ENCODE data around the gene RAB11A. TPM values are rescaled to one million over a fixed set of nuclear protein-coding genes. Genes with fewer than 3 reads are reported as not detected.

The RAB11A gene
- total RNA-seq: 100 to 1,000 TPM; 168 to 169 TPM

DNA sequence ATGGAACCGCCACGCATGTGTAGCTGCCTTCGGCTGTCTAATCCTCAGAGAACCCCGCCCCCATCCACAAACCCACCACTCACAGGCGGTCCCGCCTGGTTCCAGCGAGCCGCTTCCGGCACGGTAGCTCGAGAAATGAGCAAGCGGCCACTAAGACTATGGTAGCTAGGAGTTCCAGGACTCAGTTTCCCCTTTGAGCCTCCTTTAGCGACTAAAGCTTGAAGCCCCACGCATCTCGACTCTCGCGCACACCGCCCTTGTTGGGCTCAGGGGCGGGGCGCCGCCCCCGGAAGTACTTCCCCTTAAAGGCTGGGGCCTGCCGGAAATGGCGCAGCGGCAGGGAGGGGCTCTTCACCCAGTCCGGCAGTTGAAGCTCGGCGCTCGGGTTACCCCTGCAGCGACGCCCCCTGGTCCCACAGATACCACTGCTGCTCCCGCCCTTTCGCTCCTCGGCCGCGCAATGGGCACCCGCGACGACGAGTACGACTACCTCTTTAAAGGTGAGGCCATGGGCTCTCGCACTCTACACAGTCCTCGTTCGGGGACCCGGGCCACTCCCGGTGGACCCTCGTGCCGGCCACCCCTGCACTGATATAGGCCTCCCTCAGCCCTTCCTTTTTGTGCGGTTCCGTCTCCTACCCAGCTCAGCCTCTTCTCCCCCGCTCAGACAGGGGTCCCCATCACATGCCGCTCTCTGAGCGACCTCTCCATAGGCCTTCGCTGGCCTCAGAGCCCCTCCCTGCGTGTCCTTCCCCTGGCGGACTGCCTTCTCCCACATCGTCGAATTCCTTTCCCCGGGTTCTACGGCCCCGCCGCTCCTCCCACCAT is at the start of gene RAB11A:
Gene RAB11A (plus strand): TSS at position 366 of the 828 bp plus-strand sequence. CDS start 95 bp downstream, at position 461.
- ChIA-PET CTCF (interaction anchor here (0.7 to 3.7 kb wide), 11 partner anchors 10 to 484 kb away, joined by 3 to 16 read pairs (median 4); partner anchors contain the start of gene INTS14), POLR2A (interaction anchor here (1.0 to 1.5 kb wide), 3 partner anchors 36 to 565 kb away, joined by 4 to 5 read pairs (median 5); partner anchors contain the start of gene RNU5B-1)
- peaks cover 21% of the 10 kb centered on the region for H3K36me3 Mint-ChIP-seq (ENCODE audit: low read depth)
- peak; percentile 95 for DNase-seq
- H3K4me1 Mint-ChIP-seq: peaks cover 33% of the 10 kb centered on the region
- H3K27me3 Mint-ChIP-seq: peaks cover 4% of the 10 kb centered on the region
- H3K27ac Mint-ChIP-seq: peak within 1 kb of the TSS; percentile 94
- H3K4me3 Mint-ChIP-seq: peak within 1 kb of the TSS; percentile 98
- H3K9me3 Mint-ChIP-seq: no peaks in the 10 kb centered on the region

DNA sequence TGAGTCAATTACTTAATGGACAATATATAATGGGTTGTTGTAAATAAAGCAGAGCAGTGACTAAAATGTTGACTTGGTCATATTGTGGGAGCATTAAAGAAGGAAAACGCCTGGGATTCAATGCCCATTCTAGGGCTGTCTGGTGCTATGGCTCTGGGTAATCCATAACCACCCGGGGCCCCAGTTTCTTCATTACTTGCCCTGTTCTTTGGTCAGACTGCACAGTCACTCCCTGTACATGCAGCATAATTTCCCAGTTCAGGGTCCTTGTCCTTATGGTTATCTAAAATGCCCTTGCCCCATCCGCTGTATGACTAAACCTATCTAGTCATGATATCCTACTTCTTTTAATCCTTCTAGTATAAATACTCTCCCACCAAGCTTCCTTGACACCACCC is 49.7 kb upstream of the RAB11A start:
- Mint-ChIP-seq H3K27me3 (no peaks in the 10 kb centered on the region), H3K4me1 (peaks cover 63% of the 10 kb centered on the region), H3K4me3 (no peak overlapping the region), H3K9me3 (peaks cover 4% of the 10 kb centered on the region), H3K36me3 (ENCODE audit: low read depth) (peaks cover 7% of the 10 kb centered on the region), H3K27ac (peak overlapping the region; percentile 86)
- ChIA-PET CTCF (interaction anchor here (2.3 to 3.3 kb wide), 3 partner anchors 13 to 26 kb away, joined by 9 to 20 read pairs (median 9); partner anchors contain the start of gene DENND4A), POLR2A (interaction anchor here (0.6 to 1.2 kb wide), 3 partner anchors 13 to 41 kb away, joined by 3 to 4 read pairs (median 3); no protein-coding TSS in a partner anchor)
- no peak for DNase-seq

DNA sequence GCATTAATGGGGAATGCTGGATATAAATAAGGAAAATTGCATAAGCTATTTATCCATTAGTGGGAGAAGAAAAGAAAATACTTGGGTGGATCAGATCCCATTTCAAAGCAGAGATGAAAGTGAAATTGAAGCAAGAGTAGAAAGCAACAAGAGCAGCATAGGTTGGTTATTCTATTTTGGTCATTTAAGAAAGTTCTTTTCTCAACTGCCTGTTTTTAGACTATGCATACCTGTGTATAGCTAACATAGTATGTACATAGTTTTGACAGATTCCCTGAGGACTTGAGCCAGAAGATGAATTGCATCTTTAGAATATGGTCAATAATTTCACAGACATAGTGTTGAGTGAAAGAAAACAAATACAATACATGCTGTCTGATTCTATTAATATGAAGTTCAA is 48.2 kb upstream of the RAB11A start:
- Mint-ChIP-seq H3K36me3 (ENCODE audit: low read depth) (peaks cover 7% of the 10 kb centered on the region), H3K27ac (peak overlapping the region; percentile 71), H3K27me3 (no peaks in the 10 kb centered on the region), H3K4me1 (peaks cover 62% of the 10 kb centered on the region), H3K9me3 (peaks cover 4% of the 10 kb centered on the region), H3K4me3 (no peak overlapping the region)
- no peak for DNase-seq
- POLR2A ChIA-PET: no interaction called here
- CTCF ChIA-PET: interaction anchor here (0.7 to 1.4 kb wide), 3 partner anchors 14 to 47 kb away, joined by 3 to 4 read pairs (median 4); no protein-coding TSS in a partner anchor

DNA sequence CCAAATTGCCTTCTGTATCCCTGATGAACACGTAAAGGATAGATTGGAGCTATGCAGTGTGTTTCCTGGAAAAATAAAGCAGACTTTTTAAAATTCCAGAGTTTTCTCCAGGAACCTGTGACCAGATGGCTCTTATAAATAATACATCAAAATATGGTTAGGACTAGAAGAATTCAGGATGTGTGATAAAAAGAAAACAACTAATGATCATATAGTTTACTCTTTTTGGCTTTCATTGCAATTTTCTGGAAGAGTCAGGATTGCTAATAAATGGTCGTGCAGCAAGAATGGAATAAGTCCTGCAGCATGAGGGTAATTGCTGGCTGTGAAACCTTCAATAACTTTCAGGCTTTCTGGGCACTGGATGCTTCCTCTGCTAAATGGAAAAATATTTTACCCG is 47.0 kb upstream of the RAB11A start:
- POLR2A ChIA-PET: no interaction called here
- CTCF ChIA-PET: interaction anchor here (0.6 kb wide), 1 partner anchor 17 kb away, joined by 3 read pairs; no protein-coding TSS in a partner anchor

DNA sequence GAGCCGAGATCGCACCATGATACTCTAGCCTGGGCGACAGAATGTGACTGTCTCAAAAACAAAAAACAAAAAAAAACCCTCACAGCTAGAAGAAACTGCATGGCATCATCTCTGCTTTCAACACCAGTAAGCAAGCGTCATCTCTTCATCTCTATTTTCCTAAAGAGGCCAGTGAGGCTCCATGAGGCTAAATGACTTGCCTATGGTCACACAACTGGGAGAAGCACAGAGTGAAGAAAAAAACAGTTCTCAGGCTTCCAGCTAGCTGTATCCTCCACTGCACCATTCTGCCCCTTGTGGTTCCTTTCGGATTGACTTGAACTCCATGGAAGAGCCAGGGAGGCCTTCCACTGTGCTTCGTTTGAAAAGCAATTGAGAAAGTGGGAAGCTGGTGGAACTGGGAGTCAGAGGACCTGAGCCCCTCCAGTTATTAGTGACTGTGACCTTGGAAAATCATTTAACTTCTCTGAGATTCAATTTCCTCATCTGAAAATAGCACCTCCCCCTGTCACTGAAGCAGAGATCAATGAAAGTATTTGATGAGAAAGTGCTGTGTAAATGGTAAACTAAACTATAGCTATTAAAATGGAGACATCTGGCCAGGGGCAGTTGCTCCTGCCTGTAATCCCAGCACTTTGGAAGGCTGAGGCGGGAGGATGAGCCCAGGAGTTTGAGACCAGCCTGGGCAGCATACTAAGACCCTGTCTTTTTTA is 45.1 kb upstream of the RAB11A start:
- Mint-ChIP-seq H3K9me3 (no peaks in the 10 kb centered on the region), H3K4me3 (no peak overlapping the region), H3K27me3 (no peaks in the 10 kb centered on the region), H3K4me1 (peaks cover 61% of the 10 kb centered on the region), H3K36me3 (ENCODE audit: low read depth) (peaks cover 9% of the 10 kb centered on the region), H3K27ac (no peak overlapping the region)
- POLR2A ChIA-PET: no interaction called here
- no peak for DNase-seq
- CTCF ChIA-PET: interaction anchor here (0.8 to 1.8 kb wide), 5 partner anchors 9 to 128 kb away, joined by 3 to 6 read pairs (median 4); no protein-coding TSS in a partner anchor

More for the DNA sequence above, 47.0 kb upstream of the RAB11A start:
- peaks cover 4% of the 10 kb centered on the region for H3K9me3 Mint-ChIP-seq
- H3K27me3 Mint-ChIP-seq: no peaks in the 10 kb centered on the region
- no peak overlapping the region for H3K27ac Mint-ChIP-seq
- no peak for DNase-seq
- H3K4me3 Mint-ChIP-seq: no peak overlapping the region
- H3K36me3 Mint-ChIP-seq (ENCODE audit: low read depth): peaks cover 6% of the 10 kb centered on the region
- peaks cover 58% of the 10 kb centered on the region for H3K4me1 Mint-ChIP-seq

DNA sequence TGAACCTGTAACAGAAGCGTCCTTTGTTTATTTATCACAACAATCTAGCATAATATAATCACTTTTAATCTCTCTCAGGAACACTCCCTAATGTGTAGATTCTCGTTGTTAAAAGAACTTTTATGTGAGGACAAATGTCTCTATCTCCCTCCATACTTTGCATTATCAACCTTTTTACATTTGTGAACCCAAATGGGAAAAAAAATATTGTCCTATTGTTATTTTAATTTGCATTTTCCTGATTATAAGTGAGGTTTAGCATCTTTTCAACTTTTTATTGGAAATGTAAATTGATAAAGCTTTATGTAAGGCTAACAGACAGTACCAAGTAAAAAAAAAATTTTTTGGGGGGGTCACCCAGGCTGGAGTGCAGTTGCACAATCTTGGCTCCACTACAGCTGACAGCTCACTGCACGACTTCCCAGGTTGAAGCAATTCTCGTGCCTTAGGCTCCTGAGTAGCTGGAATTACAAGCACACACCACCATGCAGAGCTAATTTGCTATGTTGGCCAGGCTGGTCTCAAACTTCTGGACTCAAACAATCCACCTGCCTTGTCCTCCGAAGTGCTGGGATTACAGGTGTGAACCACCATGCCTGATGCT is 44.2 kb upstream of the RAB11A start:
- Mint-ChIP-seq H3K4me1 (peaks cover 57% of the 10 kb centered on the region), H3K27me3 (no peaks in the 10 kb centered on the region), H3K27ac (no peak overlapping the region), H3K4me3 (no peak overlapping the region), H3K36me3 (ENCODE audit: low read depth) (peaks cover 9% of the 10 kb centered on the region), H3K9me3 (no peaks in the 10 kb centered on the region)
- ChIA-PET CTCF (interaction anchor here (0.6 to 1.2 kb wide), 2 partner anchors 10 to 12 kb away, joined by 4 to 5 read pairs; no protein-coding TSS in a partner anchor), POLR2A (no interaction called here)
- DNase-seq: no peak

DNA sequence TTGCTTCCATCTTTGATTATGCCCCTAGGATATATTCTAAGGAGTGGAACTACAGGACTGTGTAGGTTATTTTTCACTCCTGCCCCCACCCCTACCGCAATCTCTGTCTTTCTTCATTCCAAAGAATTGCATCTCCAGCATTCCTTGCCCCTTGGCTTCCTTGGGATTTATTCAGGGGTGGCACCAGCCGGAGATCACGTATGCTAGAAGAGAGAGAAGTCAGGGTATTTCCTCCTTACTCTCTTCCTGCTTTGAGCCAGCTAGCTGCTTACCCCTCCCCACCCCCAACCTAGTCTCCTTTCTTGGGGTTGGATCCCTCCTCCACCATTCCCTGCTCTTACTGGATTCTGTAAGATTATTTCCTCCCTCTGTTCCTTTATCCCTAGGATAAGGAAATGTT is 42.2 kb upstream of the RAB11A start:
- H3K4me1 Mint-ChIP-seq: peaks cover 56% of the 10 kb centered on the region
- no peak for DNase-seq

DNA sequence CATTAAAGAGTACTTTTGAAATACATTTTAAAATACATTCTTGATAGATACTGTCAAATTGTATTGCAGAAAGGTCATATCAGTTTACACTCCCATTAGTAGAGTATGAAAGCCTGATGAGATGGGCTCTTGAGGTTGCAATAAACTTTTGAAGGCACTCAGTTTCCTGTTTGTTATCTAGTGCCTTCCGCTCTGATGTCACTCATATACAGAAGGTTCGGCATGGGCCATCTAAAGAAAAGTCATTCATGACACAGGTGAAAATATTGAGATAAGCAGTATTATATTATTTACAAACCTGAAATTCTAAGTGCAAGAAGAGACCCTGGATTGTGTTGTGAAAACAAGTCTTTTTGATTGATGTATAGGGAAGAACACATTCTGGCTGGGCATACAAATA is 40.7 kb upstream of the RAB11A start:
- peak overlapping the region; percentile 46 for H3K4me3 Mint-ChIP-seq
- DNase-seq: peak; percentile 64
- H3K9me3 Mint-ChIP-seq: no peaks in the 10 kb centered on the region
- peaks cover 11% of the 10 kb centered on the region for H3K36me3 Mint-ChIP-seq (ENCODE audit: low read depth)
- H3K27ac Mint-ChIP-seq: peak overlapping the region; percentile 96
- H3K4me1 Mint-ChIP-seq: peaks cover 60% of the 10 kb centered on the region
- H3K27me3 Mint-ChIP-seq: no peaks in the 10 kb centered on the region
- CTCF ChIA-PET: interaction anchor here (0.7 to 1.5 kb wide), 4 partner anchors 11 to 101 kb away, joined by 3 to 7 read pairs (median 4); no protein-coding TSS in a partner anchor
- POLR2A ChIA-PET: no interaction called here

More for the DNA sequence above, 42.2 kb upstream of the RAB11A start:
- peaks cover 9% of the 10 kb centered on the region for H3K36me3 Mint-ChIP-seq (ENCODE audit: low read depth)
- no peak overlapping the region for H3K4me3 Mint-ChIP-seq
- H3K27me3 Mint-ChIP-seq: no peaks in the 10 kb centered on the region
- no peaks in the 10 kb centered on the region for H3K9me3 Mint-ChIP-seq
- POLR2A ChIA-PET: no interaction called here
- CTCF ChIA-PET: interaction anchor here (1.5 kb wide), 1 partner anchor 18 kb away, joined by 3 read pairs; no protein-coding TSS in a partner anchor
- peak overlapping the region; percentile 96 for H3K27ac Mint-ChIP-seq

DNA sequence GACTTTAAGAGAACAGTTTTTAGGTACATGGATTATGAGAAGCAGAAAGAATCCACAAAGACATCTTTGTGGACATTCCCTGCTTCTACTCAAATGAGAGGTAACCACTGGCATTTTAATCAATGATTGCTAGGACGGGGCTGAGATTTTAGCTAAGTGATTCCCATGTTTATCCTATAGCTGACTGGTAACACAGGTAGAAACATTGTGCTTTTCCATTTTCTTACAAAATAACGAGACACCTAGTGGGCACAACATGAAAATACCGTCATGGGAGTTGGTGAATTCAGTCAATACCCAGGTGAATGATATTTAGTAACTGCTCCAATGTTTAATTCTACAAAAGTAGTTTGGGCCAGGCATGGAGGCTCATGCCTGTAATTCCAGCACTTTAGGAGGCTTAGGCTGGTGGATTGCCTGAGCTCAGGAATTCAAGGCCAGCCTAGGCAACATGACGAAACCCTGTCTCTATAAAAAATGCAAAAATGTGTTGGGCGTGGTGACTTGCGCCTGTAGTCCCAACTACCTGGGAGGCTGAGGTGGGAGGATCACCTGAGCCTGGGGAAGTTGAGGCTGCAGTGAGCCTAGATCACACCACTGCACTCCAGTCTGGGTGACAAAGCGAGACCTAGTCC is 40.0 kb upstream of the RAB11A start:
- Mint-ChIP-seq H3K4me1 (peaks cover 62% of the 10 kb centered on the region), H3K4me3 (peak overlapping the region; percentile 46), H3K27ac (peak overlapping the region; percentile 96), H3K36me3 (ENCODE audit: low read depth) (peaks cover 11% of the 10 kb centered on the region), H3K9me3 (no peaks in the 10 kb centered on the region), H3K27me3 (no peaks in the 10 kb centered on the region)
- CTCF ChIA-PET: interaction anchor here (0.6 to 1.5 kb wide), 6 partner anchors 10 to 102 kb away, joined by 3 to 7 read pairs (median 4); no protein-coding TSS in a partner anchor
- DNase-seq: peak; percentile 47
- POLR2A ChIA-PET: no interaction called here

DNA sequence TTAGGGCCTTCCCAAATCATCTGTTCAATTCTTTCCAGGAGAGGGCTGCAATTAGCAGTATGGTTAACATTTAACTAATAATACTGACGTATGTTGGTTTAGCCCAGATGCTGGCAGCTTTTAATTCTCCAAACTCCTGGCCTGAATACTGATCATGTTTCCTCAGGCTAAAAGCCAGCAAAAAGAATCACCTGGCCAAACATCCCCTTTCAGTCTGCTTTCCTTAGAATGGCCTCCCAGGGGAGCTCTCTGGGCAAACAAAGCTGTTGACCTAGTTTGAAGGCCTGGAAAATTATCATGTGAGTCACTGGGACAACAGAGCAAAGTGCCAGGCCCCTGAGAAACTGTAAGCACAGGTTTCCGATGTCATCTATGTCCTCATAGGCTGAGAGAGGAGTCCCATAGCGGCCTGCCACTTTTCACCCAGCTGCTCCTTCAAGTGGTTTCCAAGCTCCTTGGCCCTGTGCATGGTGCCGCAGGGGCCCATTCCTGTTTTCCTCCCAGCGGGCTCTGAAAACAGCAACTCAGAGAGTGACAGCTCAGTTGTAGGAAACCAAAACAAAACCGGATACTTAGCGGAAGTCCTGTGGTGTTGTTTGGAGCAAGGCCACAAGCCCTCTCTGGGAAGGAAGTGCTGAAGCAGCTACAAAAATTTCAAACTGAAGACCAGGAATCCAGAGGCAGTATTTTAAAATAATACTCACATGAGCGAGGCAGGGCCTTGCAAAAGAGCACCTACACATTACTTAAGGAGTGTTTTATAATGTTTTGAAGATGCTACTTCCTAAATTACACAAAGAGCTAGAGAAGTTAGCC is 36.5 kb upstream of the RAB11A start:
- ChIA-PET POLR2A (interaction anchor here (0.5 to 1.3 kb wide), 3 partner anchors 13 to 37 kb away, joined by 3 to 5 read pairs (median 3); partner anchors contain the start of gene RAB11A), CTCF (interaction anchor here (0.6 to 1.7 kb wide), 16 partner anchors 9 to 222 kb away, joined by 3 to 9 read pairs (median 4); partner anchors contain the start of genes INTS14 and RAB11A)
- peak; percentile 70 for DNase-seq
- Mint-ChIP-seq H3K4me3 (peak overlapping the region; percentile 54), H3K9me3 (no peaks in the 10 kb centered on the region), H3K27me3 (no peaks in the 10 kb centered on the region), H3K36me3 (ENCODE audit: low read depth) (peaks cover 8% of the 10 kb centered on the region), H3K27ac (peak overlapping the region; percentile 96), H3K4me1 (peaks cover 57% of the 10 kb centered on the region)
